Measurements from ENCODE around the gene C6orf47. TPM values are rescaled to one million over a fixed set of nuclear protein-coding genes. Genes with fewer than 3 reads are reported as not detected.

C6orf47 gene
- total RNA-seq, 1 experiment from 2014 or later: 19.4 TPM

DNA sequence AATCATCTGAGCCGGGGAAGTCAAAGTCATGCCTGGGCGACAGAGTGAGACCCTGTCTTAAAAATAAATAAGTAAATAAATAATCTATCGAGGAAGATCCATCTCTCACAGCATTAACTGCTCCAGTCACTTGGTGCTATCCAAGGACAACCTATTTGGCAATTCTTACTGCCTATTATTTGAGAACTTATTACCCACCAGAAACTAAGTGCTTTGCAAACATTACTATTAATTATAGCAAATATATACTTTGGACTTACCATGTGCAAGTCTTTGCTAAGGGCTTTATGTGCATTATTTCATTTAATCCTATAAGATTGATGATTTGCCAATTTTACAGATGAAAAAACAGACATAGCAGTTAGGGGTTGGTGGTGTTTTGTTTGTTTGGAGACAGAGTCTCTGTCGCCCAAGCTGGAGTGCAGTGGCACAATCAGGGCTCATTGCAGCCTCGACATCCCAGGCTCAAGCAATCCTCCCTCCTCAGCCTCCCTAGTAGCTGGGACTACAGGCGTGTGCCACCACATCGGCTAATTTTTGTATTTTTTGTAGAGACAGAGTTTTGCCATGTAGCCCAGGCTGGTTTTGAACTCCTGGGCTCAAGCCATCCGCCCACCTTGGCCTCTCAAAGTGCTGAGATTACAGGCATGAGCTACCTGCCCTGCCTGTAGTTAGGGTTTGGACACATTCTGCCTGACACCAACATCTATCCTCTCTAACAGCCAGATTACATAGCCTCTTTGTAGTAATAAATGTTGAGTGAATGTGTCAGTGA is 5.8 kb downstream of the C6orf47 start:
- Histone ChIP-seq H3K9me3 (no peaks in the 10 kb centered on the region), H3K4me1 (peaks cover 46% of the 10 kb centered on the region), H3K4me3 (ENCODE audit: low read depth, low read length) (peak overlapping the region; percentile 6; the same call in 1 of the 2 replicates), H3K27me3 (replicated peaks; ENCODE audit: control insufficient read depth, insufficient read depth, low read length) (no peaks in the 10 kb centered on the region), H3K36me3 (ENCODE audit: control insufficient read depth, insufficient read depth, low read length) (peaks cover 7% of the 10 kb centered on the region)
- TF ChIP-seq, protein P1, sequence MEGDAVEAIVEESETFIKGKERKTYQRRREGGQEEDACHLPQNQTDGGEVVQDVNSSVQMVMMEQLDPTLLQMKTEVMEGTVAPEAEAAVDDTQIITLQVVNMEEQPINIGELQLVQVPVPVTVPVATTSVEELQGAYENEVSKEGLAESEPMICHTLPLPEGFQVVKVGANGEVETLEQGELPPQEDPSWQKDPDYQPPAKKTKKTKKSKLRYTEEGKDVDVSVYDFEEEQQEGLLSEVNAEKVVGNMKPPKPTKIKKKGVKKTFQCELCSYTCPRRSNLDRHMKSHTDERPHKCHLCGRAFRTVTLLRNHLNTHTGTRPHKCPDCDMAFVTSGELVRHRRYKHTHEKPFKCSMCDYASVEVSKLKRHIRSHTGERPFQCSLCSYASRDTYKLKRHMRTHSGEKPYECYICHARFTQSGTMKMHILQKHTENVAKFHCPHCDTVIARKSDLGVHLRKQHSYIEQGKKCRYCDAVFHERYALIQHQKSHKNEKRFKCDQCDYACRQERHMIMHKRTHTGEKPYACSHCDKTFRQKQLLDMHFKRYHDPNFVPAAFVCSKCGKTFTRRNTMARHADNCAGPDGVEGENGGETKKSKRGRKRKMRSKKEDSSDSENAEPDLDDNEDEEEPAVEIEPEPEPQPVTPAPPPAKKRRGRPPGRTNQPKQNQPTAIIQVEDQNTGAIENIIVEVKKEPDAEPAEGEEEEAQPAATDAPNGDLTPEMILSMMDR (IDR thresholded peaks at IDR 0.05; ENCODE audit: insufficient read depth in 1 of 2, low read depth in 1 of 2, low read length in 1 of 2, severe bottlenecking in 1 of 2, unreplicated experiment in 1 of 2): no peak
- CTCF ChIA-PET: interaction anchor here (0.6 to 1.1 kb wide), 3 partner anchors 28 to 108 kb away, joined by 3 to 4 read pairs (median 3); partner anchors contain the start of gene ATP6V1G2
- no peak for DNase-seq
- no peaks in the 10 kb centered on the region for H3K27me3 Mint-ChIP-seq (ENCODE audit: insufficient read depth, unreplicated experiment)
- H3K4me1 Mint-ChIP-seq (ENCODE audit: low read depth, unreplicated experiment): peaks cover 41% of the 10 kb centered on the region
- H3K27ac Mint-ChIP-seq (ENCODE audit: unreplicated experiment): peak overlapping the region; percentile 74
- intact Hi-C loops (cut with micrococcal nuclease; ENCODE audit: unreplicated experiment): loop anchor here (2.0 kb wide), 1 partner anchor 108 kb away; the partner anchor contains the start of genes ATP6V1G2 and NFKBIL1
- BruUV-seq (replicated peaks): no TSS peak
- peaks cover 65% of the 10 kb centered on the region for H3K36me3 Mint-ChIP-seq (ENCODE audit: insufficient read depth, unreplicated experiment)
- POLR2A ChIA-PET: interaction anchor here (0.6 to 1.7 kb wide), 11 partner anchors 8 to 208 kb away, joined by 3 to 25 read pairs (median 4); partner anchors contain the start of genes CSNK2B, DDX39B, GPANK1 and HSPA1A
- H3K4me3 Mint-ChIP-seq (ENCODE audit: unreplicated experiment): no peak overlapping the region
- H3K9me3 Mint-ChIP-seq (ENCODE audit: unreplicated experiment): no peaks in the 10 kb centered on the region

DNA sequence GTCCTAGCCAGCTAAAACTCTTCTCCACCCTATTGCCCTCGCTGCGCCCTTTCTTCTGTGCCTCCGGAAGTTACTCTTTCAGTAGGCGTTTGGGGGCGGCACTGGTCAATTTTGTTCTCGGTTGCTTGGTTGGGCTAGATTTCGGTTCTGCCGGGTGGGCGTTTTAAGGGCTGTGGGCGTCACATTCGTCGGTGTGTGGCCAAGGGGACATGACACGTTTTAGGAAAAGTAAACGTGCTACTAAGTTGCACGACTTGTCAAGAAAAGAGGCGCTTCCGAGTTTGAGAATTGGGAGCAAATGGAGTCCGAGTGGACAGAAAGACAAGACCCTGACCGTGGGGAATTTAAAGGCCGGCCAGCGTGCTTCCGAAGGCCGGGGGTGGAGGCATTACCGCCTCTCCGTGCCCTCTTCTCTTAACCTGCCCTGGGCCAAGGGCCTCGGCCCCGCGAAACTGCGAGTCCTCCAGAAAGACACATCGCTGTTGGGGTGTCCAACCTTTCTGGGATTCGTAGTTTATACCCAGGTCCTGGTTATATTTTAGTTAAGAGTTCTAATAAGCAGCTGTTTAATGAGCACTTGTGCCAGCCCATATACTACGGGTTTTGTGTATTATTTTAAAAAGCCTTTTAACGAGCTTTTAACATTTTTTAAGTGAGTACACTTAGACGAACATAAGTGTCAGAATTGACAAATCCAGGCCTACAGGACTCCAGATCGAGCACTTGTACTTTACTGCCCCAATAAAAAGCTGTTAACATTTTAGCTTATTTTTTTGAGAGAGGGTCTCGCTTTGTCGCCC is 7.5 kb downstream of the C6orf47 start:
- Histone ChIP-seq H3K27me3 (replicated peaks; ENCODE audit: control insufficient read depth, insufficient read depth, low read length) (no peaks in the 10 kb centered on the region), H3K4me1 (peaks cover 36% of the 10 kb centered on the region), H3K9me3 (no peaks in the 10 kb centered on the region), H3K36me3 (ENCODE audit: control insufficient read depth, insufficient read depth, low read length) (peaks cover 7% of the 10 kb centered on the region), H3K4me3 (ENCODE audit: low read depth, low read length) (peak overlapping the region; percentile 97)
- Mint-ChIP-seq H3K9me3 (ENCODE audit: unreplicated experiment) (no peaks in the 10 kb centered on the region), H3K4me3 (ENCODE audit: unreplicated experiment) (peak overlapping the region; percentile 98), H3K27ac (ENCODE audit: unreplicated experiment) (peak overlapping the region; percentile 99), H3K27me3 (ENCODE audit: insufficient read depth, unreplicated experiment) (no peaks in the 10 kb centered on the region), H3K36me3 (ENCODE audit: insufficient read depth, unreplicated experiment) (peaks cover 68% of the 10 kb centered on the region), H3K4me1 (ENCODE audit: low read depth, unreplicated experiment) (peaks cover 26% of the 10 kb centered on the region)
- BruUV-seq (replicated peaks): TSS peak; percentile 95
- intact Hi-C loops (cut with micrococcal nuclease; ENCODE audit: unreplicated experiment): loop anchor here (1.0 to 2.0 kb wide), 3 partner anchors 7 to 32 kb away; partner anchors contain the start of genes C6orf47 and PRRC2A
- CTCF ChIA-PET: interaction anchor here (0.6 to 1.5 kb wide), 4 partner anchors 7 to 210 kb away, joined by 3 to 6 read pairs (median 3); partner anchors contain the start of genes C6orf47, GPANK1 and NEU1
- POLR2A ChIA-PET: interaction anchor here (0.7 to 1.8 kb wide), 7 partner anchors 8 to 210 kb away, joined by 3 to 17 read pairs (median 7); partner anchors contain the start of genes C6orf47, GPANK1, HSPA1B and LSM2
- peak in 1 of 2 experiments; percentile 90 for DNase-seq
- TF ChIP-seq, protein P1 (IDR thresholded peaks at IDR 0.05; ENCODE audit: insufficient read depth in 1 of 2, low read depth in 1 of 2, low read length in 1 of 2, severe bottlenecking in 1 of 2, unreplicated experiment in 1 of 2): peak in 1 of 2 experiments; percentile 16

All from Caco-2 (cell line).